ENCODE measurements around the gene CCDC157.

- no peak for TF ChIP-seq POLR2A (IDR thresholded peaks at IDR 0.05)
- TF ChIP-seq CTCF (IDR thresholded peaks at IDR 0.05): no peak
- TF ChIP-seq EP300 (IDR thresholded peaks at IDR 0.05): no peak
- TF ChIP-seq POLR2AphosphoS5 (IDR thresholded peaks at IDR 0.05): no peak
These were observed 49.7 kb upstream of the CCDC157 start for GRCh38 chr22:30307041-30307574.

Measured in upper lobe of left lung (tissue), 4 donors.